Stimulated activated CD4-positive, alpha-beta T cell treated with anti-CD3 and anti-CD28 coated beads, TNF-alpha, amount 100 ng/mL, for 4 hours (primary cell): ENCODE data around the gene NOS1AP.
"Not testable (repeated sequence)": the region's sequence is repeated elsewhere in the genome, so short reads cannot be mapped to it uniquely, and the experiment has no call there.

Experiments
- DNase-seq, 3 experiments: peaks; one replicate each; pipeline ENCODE4 v3.0.0-alpha.2; 2020; ENCODE audit warnings: low read depth in 3 of 3

The NOS1AP gene

GRCh38 chr1:162059721-162060120 lies 9.8 kb upstream of the NOS1AP start:
- no peak for DNase-seq

- no peak for DNase-seq
Measured at GRCh38 chr1:162060314-162060713, 9.2 kb upstream of the NOS1AP start.

- DNase-seq = no peak
Measured at GRCh38 chr1:162062542-162063015, 6.9 kb upstream of the NOS1AP start.

- no peak for DNase-seq
Measured at GRCh38 chr1:162065016-162065415, 4.5 kb upstream of the NOS1AP start.

GRCh38 chr1:162066836-162067235 lies 2.7 kb upstream of the NOS1AP start:
- not testable (repeated sequence) for DNase-seq

DNA sequence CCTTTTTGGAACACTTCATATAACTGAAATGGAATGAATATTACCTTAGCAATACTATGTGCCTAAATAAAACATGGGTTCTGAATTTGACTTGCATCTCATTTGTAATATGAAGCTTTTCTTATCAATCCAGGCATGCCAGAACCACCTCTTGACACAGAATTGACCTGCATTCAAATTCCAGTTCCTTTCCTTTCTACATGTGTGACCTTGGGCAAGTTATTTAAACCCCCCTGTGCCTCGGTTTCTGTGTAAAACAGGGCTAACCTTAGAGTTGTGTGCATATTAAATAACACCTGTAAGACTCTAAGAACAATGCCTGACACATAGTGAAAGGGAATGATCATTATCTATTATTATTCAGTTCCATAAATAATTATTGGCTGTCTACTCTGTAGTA lies 2.0 kb upstream of the NOS1AP start:
- no peak for DNase-seq

DNA sequence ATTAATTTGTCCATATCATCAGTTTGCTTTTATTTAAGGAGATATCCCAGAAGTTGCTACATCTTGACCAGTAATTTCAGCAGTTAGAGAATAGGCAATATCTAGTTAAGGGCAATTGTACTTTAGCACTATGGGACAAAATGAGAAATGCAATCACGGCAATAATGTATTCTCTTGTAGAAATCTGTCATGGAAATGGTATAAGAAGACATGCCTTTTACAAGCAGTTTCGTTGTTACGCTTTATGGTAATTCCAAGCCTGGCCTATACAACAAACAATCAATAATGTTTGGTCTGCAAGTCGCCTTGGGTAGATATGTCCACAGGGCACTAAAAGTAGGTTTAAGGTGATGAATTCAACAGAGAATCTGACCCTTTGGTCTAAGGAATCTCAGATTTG lies 1.2 kb upstream of the NOS1AP start:
- no peak for DNase-seq

- peak in 1 of 3 experiments; percentile 10 for DNase-seq
Measured at GRCh38 chr1:162070094-162070748, 730 bp downstream of the NOS1AP start.

GRCh38 chr1:162070825-162071224 lies 1.3 kb downstream of the NOS1AP start:
- no peak for DNase-seq

- DNase-seq = no peak
Measured at GRCh38 chr1:162072740-162073139, 3.2 kb downstream of the NOS1AP start.

GRCh38 chr1:162074276-162075005 lies 5.0 kb downstream of the NOS1AP start:
- no peak for DNase-seq

GRCh38 chr1:162075862-162076261 lies 6.4 kb downstream of the NOS1AP start:
- DNase-seq = no peak

DNA sequence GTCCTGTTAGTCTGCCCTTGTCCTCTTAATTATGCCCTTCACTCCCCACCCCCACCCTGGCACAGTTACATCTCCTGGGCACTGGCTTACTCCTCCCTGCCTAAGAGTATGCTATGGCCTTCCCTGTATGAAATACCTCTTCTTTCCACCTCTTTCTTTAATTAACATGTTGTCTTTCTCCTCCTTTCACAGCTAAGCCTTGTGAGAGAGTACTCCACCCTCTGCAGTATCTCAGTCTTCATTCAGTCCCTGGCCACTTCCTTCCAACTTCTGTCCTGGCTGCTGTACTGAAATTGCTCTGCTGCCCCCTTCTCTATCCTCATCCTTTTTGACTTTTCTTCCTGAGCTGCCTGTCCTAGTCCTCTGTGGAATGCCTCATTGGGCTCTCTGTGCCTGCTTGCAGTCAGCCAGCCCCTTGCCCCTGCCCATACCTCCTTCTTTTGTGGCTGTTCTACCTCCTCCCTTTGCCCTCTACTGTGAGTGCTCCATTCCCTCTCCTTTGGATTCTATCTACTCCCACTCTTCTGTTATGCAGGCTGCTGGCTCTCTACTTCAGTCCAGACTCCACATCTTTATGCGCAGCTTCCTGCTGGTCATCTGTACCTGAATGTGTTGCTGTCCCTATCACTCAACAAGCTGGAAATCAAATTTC lies 8.3 kb downstream of the NOS1AP start:
- DNase-seq = no peak

DNA sequence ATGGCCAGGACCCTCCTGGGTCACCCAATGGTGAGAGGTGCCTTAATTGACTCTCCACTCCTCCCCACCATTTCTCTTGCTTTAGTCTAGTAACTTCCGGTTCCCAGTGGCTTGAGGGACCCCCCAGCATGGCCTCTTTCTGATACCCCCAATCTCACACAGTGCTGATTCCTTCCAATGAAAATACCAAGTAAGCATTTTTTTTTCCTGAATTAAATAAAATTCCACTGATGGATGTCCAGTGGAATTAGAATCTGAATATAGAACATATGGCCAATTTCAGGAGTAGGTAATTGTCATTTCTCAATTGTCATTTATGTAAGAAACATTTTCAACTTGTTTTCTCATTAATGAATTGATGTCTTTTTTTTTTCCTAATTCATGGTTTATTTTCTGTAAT lies 9.5 kb downstream of the NOS1AP start:
- DNase-seq = no peak

DNA sequence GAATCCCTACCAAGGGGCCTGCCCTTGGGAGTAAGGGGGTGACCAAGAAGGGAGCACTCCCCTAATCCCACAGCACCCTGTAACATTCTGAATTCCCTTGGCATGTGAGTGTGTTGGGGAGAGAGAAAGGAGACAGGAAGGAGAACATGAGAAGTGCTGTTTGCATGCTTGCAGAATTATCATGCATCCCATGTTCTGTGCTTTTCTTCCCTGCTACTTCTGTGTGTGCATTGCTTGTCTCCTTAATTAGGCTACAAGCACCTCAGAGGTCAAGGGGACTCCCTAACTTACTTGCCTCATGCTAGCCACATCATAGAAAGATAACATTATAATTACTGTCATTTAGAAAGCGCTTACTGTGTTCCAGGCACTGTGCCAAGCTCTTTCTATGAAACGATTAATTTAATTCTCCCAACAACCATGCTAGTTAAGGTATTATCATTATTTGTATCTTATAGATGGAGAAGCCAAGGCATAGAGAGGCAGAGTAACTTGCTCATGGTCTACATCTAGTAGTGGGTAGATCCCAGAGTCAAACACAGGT lies 11.1 kb downstream of the NOS1AP start:
- DNase-seq = no peak

- no peak for DNase-seq
Measured at GRCh38 chr1:162081316-162081715, 11.8 kb downstream of the NOS1AP start.

DNA sequence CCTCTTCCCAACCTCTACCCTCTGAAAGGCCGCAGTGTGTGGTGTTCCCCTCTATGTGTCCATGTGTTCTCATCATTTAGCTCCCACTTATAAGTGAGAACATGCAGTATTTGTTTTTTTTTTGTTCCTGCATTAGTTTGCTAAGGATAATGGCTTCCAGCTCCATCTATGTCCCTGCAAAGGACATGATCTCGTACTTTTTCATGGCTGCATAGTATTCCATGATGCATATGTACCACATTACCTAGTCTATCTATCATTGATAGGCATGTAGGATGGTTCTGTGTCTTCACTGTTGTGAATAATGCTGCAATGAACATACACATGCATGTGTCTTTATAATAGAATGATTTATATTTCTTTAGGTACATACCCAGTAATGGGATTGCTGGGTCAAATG lies 12.6 kb downstream of the NOS1AP start:
- DNase-seq = not testable (repeated sequence)

GRCh38 chr1:162083273-162083672 lies 13.8 kb downstream of the NOS1AP start:
- DNase-seq = no peak

DNA sequence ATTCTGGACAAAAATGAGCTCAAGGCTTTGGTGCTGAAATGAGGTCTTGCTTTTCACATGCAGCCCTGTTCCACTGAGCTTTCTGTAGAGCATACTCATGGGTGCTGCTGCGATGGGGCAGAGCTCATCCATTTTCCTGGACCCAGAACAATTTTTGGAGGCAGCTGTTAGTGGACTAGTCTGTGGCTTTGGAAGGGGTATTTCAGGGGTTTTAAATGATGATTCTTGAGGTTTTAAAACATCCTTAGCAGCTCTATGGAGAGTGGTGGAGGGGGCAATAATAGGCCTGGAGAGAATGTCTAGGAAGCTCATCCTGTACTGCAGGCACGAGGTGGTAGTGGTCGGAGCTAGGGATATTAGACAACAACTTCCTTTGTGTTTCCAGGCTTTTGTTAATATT lies 16.5 kb downstream of the NOS1AP start:
- DNase-seq = no peak

GRCh38 chr1:162087111-162087510 lies 17.6 kb downstream of the NOS1AP start:
- no peak for DNase-seq

GRCh38 chr1:162087574-162087973 lies 18.1 kb downstream of the NOS1AP start:
- no peak for DNase-seq

GRCh38 chr1:162088281-162088969 lies 18.9 kb downstream of the NOS1AP start:
- DNase-seq = no peak
